IPS-15b (cell line): ENCODE data around the gene ARHGEF19.

Source experiments
- H3K27me3 ChIP-seq: one replicate; pipeline ENCODE4 v1.6.1; 2013; ENCODE audit warnings: low read length; ENCODE audit not compliant: control insufficient read depth, insufficient read depth
- H3K36me3 ChIP-seq: one replicate; pipeline ENCODE4 v1.6.1; 2013; ENCODE audit warnings: low read length; ENCODE audit not compliant: control insufficient read depth, insufficient read depth
- H3K4me1 ChIP-seq: one replicate; pipeline ENCODE4 v1.6.1; 2013; ENCODE audit warnings: mild to moderate bottlenecking, low read length; ENCODE audit not compliant: control insufficient read depth, insufficient read depth
- H3K4me3 ChIP-seq: one replicate; pipeline ENCODE4 v1.5.1; 2013; ENCODE audit warnings: low read depth, low read length
- H3K9ac ChIP-seq: one replicate; pipeline ENCODE4 v1.6.1; 2013; ENCODE audit warnings: low read depth, mild to moderate bottlenecking, low read length
- H3K9me3 ChIP-seq: one replicate; pipeline ENCODE4 v1.6.1; 2013; ENCODE audit warnings: mild to moderate bottlenecking, low read length; ENCODE audit not compliant: control insufficient read depth, insufficient read depth

The ARHGEF19 gene

DNA sequence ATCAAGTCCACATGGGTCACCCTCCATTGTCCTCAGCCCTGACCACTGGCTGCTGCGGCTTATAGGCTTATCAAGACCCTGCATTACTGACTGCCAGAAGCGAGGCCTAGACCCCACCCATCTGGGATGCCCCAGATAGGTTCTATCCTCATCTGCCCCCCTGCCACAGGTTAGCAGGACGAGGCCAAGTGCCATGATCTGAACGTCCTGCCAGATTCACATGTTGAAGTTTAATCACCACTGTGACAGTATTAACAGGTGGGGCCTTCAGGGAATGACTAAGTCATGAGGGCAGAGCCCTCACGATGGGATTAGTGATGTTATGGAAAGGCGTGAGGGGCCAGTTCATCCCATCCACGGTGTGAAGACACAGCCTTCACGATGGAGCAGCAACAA, 30.8 kb upstream of the ARHGEF19 start:
- no peak overlapping the region for H3K9ac ChIP-seq
- H3K4me1 ChIP-seq, result no peaks in the 10 kb centered on the region
- H3K27me3 ChIP-seq, result no peaks in the 10 kb centered on the region

DNA sequence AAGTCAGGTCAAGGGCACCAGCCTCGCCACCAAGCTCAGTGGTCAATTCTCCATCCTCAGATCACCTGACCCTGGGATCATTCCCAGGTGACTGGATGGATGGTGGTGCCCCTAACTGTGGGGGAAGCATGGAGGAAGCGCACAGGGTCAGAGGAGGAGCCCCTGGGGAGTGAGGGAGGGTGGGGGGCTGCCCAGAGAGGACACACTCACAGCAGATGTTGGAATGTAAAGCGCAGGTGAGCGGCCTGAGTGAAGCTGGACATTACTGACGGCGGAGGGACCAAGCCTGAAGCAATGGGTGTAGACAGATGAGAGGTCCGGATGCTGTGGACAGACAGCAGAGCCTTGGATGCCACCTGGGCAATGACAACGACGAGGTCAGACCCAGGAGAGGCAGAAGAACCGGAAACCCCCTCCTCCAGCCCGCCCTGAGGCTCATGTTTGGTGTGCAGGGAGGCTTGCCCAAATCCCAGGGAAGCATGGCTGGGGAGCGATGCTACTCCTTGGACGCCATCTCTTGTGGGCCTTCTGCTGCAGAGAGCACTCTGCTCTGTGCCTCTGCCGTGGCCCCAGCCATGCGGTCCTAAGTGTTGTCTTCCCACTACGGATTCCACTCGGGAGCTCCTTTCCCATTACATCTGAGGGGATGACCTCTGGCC, 30.2 kb upstream of the ARHGEF19 start:
- Histone ChIP-seq H3K9me3 (no peaks in the 10 kb centered on the region), H3K4me3 (no peak overlapping the region), H3K9ac (no peak overlapping the region), H3K36me3 (no peaks in the 10 kb centered on the region), H3K27me3 (no peaks in the 10 kb centered on the region), H3K4me1 (peaks cover under 1% of the 10 kb centered on the region)

More for the DNA sequence above, 30.8 kb upstream of the ARHGEF19 start:
- no peaks in the 10 kb centered on the region for H3K36me3 ChIP-seq
- no peak overlapping the region for H3K4me3 ChIP-seq
- no peaks in the 10 kb centered on the region for H3K9me3 ChIP-seq

DNA sequence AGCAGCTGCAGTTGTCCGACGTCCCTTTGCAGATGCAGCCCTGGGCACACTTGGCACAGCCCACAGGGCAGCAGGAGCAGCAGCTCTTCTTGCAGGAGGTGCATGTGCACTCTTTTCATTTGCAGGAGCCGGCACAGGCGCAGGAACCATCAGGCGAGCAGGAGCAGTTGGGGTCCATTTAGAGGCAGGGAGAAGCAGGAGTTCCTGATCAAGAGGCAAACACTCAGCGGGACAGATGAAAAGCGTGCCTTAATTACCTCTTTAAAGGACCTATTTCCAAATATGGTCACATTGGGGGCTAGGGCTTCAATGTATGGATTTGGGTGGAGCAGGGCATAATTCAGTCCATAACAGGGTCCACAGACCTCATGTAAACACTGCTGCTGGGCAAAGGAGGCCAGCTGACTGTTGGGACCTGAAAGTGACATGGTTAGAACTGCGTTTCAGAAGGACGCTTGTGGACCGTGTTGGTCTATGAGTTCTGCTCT, 28.8 kb upstream of the ARHGEF19 start:
- H3K27me3 ChIP-seq, result no peaks in the 10 kb centered on the region

DNA sequence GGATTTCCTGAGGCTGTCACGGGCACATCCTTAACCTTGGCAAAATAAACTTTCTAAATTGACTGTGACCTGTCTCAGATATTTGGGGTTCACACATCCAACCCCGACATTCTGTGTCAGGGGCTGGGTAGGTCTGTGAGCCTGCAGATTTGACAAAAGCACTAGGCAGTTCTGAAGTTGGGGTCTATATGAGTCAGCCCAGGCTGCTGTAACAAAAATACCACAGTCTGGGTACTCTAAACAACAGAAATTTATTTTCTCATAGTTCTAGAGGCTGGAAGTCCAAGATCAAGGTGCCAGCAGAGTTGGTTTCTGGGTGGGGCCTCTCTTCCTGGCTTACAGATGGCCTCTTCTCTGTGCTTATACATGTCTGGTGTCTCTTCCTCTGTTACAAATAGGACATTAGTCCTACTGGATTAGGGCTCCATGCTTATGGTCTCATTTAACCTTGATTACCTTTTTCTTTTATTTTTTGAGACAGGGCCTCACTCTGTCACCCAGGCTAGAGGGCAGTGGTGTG, 27.6 kb upstream of the ARHGEF19 start:
- Histone ChIP-seq H3K27me3 (peaks cover 4% of the 10 kb centered on the region), H3K4me3 (no peak overlapping the region), H3K9me3 (no peaks in the 10 kb centered on the region), H3K36me3 (no peaks in the 10 kb centered on the region), H3K9ac (no peak overlapping the region), H3K4me1 (peaks cover 6% of the 10 kb centered on the region)

More for the DNA sequence above, 28.8 kb upstream of the ARHGEF19 start:
- H3K9ac ChIP-seq, result no peak overlapping the region
- no peaks in the 10 kb centered on the region for H3K36me3 ChIP-seq
- no peaks in the 10 kb centered on the region for H3K9me3 ChIP-seq
- no peak overlapping the region for H3K4me3 ChIP-seq
- peaks cover 6% of the 10 kb centered on the region for H3K4me1 ChIP-seq

DNA sequence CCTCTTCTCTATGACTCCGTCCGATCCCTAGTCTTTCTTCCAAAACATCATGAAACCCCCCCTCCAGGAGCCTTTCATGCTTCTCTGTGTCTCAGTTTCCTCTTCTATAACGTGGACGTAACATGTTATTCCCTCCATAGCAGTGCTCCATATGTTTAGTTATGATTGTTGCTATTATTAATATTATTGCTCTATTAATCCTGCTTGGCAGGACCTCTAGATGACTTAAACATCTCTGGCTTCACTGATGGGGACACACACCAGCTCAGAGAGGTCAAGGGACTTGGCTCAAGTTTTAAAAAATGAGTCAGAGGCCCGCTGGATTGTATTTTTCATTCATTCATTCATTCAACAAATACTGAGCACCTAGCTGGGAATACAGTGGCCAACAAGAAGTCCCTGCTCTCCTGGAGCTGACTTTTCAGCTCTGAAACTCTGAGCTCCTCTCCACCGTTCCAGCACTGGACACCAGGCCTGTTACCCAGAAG, 24.9 kb upstream of the ARHGEF19 start:
- peak overlapping the region; percentile 46 for H3K4me3 ChIP-seq
- peaks cover 6% of the 10 kb centered on the region for H3K4me1 ChIP-seq
- no peaks in the 10 kb centered on the region for H3K9me3 ChIP-seq
- H3K9ac ChIP-seq, result no peak overlapping the region
- peaks cover 4% of the 10 kb centered on the region for H3K27me3 ChIP-seq
- H3K36me3 ChIP-seq, result no peaks in the 10 kb centered on the region

- Histone ChIP-seq H3K36me3 (no peaks in the 10 kb centered on the region), H3K4me1 (peaks cover 6% of the 10 kb centered on the region), H3K9me3 (no peaks in the 10 kb centered on the region), H3K27me3 (peaks cover 4% of the 10 kb centered on the region), H3K9ac (no peak within 1 kb of the TSS), H3K4me3 (peak within 1 kb of the TSS; percentile 89)
These were observed 24.3 kb upstream of the ARHGEF19 start, which contains the start of gene CPLANE2 for GRCh38 chr1:16236511-16237342. Gene CPLANE2 (minus strand): TSS chr1:16237183. CDS start chr1:16236742, 441 bp downstream.

DNA sequence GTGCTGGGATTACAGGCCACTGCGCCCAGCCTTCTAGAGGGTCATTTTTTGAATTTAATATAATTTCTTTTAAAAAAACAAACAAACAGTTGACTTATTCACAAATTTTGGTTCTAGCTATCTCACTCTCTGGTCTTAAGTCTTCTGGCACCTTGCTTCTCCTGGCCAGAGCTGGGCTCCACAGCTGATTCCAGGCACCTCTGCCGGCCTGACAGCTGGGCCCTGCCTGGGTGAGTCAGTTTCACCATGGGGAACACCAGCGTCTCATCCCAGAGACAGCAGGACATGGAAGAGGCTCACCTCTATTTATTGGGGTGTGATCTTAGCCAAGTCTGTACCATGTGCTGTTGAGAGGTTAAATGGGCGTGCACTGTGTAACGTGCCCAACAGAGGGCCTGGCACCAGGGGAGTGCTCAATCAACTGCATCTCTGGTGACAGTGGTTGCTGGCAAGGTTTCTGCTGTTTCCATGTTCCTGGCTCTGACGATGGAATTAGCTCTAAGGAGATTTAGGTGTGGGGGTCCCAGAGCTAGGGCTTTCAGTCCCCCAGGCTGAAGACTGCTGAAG, 23.6 kb upstream of the ARHGEF19 start:
- H3K4me3 ChIP-seq, result peak overlapping the region; percentile 89
- peaks cover 6% of the 10 kb centered on the region for H3K4me1 ChIP-seq
- no peak overlapping the region for H3K9ac ChIP-seq
- no peaks in the 10 kb centered on the region for H3K9me3 ChIP-seq
- peaks cover 4% of the 10 kb centered on the region for H3K27me3 ChIP-seq
- H3K36me3 ChIP-seq, result no peaks in the 10 kb centered on the region

DNA sequence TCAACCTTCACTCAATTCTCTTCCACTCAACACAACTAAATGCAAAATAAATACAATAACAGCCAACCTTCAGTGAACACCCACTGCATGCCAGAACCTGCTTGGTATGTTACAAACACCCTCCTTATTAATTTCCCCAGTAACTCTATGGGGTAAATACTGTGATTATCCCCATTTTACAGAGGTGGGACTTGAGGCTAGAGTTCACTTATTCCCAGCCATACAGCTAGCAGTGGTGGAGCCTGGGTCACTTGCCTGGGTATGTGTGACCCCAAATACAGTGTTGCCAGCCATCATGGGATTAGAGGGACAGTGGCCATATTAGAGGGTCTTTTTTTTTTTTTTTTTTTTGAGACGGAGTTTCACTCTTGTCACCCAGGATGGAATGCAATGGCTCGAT, 22.9 kb upstream of the ARHGEF19 start:
- Histone ChIP-seq H3K4me3 (no peak overlapping the region), H3K9ac (no peak overlapping the region), H3K36me3 (no peaks in the 10 kb centered on the region), H3K9me3 (no peaks in the 10 kb centered on the region), H3K4me1 (peaks cover 6% of the 10 kb centered on the region), H3K27me3 (peaks cover 4% of the 10 kb centered on the region)

DNA sequence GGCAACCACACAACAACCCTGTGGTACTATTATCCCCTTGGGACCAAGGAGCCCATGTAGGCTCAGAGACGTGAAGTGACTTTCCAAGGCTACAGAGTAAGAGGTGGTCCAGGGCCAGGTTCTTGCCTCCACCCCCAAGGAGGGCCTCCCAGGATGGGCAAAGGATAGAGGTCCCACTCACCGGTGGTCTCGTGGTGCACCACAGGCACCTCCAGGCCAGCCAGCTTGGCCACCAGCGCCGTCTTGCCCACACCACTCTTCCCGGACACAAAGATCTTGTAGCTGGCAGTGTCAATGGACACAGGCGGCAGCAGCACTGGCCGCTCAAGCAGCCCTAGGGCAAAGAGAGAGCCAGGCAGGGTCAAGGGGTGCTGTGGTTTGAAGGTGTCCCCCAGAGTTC, 21.0 kb upstream of the ARHGEF19 start:
- H3K27me3 ChIP-seq, result peaks cover 14% of the 10 kb centered on the region

DNA sequence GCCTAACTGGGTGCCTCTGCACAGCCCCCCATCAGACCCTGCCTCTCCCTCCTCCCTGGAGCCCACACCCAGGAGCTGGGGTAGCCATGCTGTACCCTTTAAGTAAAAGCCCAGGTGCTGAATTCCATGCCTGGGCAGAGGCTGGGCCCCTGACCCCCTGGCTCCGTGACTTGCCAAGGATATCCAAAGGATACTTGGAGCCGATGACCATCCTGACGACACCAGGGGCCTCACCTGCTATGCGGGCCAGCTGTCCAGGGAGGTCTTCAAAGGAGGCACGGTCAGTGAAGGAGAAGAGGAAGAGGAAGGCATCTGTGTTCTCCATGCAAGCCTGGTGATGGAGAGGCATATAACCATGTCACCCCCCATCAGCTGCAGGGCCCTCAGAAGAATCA, 19.9 kb upstream of the ARHGEF19 start:
- Histone ChIP-seq H3K27me3 (peaks cover 25% of the 10 kb centered on the region), H3K4me1 (peaks cover 4% of the 10 kb centered on the region), H3K4me3 (no peak overlapping the region), H3K36me3 (no peaks in the 10 kb centered on the region), H3K9me3 (no peaks in the 10 kb centered on the region), H3K9ac (no peak overlapping the region)

More for the DNA sequence above, 21.0 kb upstream of the ARHGEF19 start:
- no peaks in the 10 kb centered on the region for H3K9me3 ChIP-seq
- no peaks in the 10 kb centered on the region for H3K36me3 ChIP-seq
- no peak overlapping the region for H3K4me3 ChIP-seq
- no peak overlapping the region for H3K9ac ChIP-seq
- peaks cover 8% of the 10 kb centered on the region for H3K4me1 ChIP-seq
